Measurements from ENCODE around the gene TRIM62. TPM values are rescaled to one million over a fixed set of nuclear protein-coding genes. Genes with fewer than 3 reads are reported as not detected.

Gene TRIM62
- total and polyA plus RNA-seq, 11 donors, result 1.8 to 6.1 (median 3.3) TPM

DNA sequence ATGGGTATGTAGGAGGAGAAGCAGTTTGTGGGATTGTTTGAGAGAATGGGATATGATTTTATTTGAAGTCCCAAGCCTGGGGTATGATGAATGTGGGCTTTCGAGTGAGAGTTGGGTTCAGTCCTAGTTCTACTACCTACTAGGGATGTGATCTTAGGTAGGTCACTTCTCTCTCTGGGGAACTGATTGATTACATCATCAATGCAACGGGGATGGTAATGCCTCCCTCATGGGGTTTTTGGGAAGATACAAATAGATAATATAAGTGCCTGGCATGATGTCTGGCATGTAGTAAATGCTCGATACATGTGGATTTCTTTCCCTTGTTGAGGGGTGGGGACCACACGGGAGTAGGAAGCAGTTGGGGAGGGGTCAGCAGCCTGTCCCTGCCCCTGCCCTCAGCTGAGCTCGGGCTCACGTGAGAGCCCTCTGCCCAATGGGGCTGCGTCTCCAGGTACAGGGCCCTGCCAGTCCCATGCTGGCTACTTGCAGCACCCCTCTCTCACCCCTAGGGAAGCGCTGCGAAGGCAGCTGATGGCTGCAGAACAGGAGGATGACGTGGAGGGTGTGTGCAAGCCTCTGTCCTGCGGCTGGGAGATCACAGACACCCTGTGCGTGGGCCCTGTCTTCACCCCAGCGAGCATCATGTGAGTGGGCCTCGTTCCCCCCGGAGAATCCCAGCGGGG lies 62.2 kb downstream of the TRIM62 start:
- ATAC-seq, result peak in 1 of 4 donors; percentile 10
- Histone ChIP-seq H3K27me3 (no peaks in the 10 kb centered on the region), H3K27ac (no peak overlapping the region), H3K36me3 (peaks cover 0 to 2% (median 0%) of the 10 kb centered on the region in 9 donors), H3K4me1 (no peaks in the 10 kb centered on the region), H3K4me3 (no peak overlapping the region), H3K9me3 (no peaks in the 10 kb centered on the region)
- TF ChIP-seq, protein P1, sequence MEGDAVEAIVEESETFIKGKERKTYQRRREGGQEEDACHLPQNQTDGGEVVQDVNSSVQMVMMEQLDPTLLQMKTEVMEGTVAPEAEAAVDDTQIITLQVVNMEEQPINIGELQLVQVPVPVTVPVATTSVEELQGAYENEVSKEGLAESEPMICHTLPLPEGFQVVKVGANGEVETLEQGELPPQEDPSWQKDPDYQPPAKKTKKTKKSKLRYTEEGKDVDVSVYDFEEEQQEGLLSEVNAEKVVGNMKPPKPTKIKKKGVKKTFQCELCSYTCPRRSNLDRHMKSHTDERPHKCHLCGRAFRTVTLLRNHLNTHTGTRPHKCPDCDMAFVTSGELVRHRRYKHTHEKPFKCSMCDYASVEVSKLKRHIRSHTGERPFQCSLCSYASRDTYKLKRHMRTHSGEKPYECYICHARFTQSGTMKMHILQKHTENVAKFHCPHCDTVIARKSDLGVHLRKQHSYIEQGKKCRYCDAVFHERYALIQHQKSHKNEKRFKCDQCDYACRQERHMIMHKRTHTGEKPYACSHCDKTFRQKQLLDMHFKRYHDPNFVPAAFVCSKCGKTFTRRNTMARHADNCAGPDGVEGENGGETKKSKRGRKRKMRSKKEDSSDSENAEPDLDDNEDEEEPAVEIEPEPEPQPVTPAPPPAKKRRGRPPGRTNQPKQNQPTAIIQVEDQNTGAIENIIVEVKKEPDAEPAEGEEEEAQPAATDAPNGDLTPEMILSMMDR (IDR thresholded peaks at IDR 0.05), result no peak
- no peak for TF ChIP-seq POLR2A (IDR thresholded peaks at IDR 0.05)
- 61 to 71% (median 64%) methylated on average over 15 to 16 of the region's 16 CpGs for WGBS, 4 donors
- intact Hi-C loops (cut with DNase I), result loop anchor here in 4 of 10 donors (10.0 kb wide), 3 partner anchors 255 to 355 kb away; partner anchors contain the start of gene ZSCAN20 (in 2 of the 4)
- DNase-seq, result no peak

DNA sequence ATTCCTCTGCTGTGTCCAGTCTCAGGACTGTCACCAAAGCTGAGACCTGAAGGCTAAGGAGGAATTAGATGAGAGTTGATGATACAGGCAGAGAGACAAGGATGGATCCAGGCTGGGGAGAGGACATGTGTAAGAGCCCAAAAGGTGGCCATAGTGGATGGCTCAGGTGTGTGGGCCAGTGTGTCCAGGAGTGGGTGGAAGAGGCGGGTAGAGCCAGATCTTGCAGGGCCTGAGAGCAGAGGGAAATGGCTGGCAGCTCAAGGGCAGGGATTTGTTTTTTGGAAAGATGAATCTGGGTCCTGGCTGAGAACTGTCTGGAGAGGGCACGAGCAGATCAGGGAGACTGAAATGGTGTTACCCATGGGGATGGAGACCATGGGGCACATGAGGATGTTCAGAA lies 62.8 kb downstream of the TRIM62 start:
- Histone ChIP-seq H3K4me3 (no peak overlapping the region), H3K4me1 (no peaks in the 10 kb centered on the region), H3K27ac (no peak overlapping the region), H3K36me3 (no peaks in the 10 kb centered on the region), H3K9me3 (no peaks in the 10 kb centered on the region), H3K27me3 (no peaks in the 10 kb centered on the region)
- DNase-seq, result no peak
- WGBS, 4 donors, result 85 to 91% (median 88%) methylated on average over 2 of the region's 2 CpGs
- ATAC-seq, result peak in 1 of 4 donors; percentile 19
- TF ChIP-seq, protein P1 (IDR thresholded peaks at IDR 0.05), result no peak
- no peak for TF ChIP-seq POLR2A (IDR thresholded peaks at IDR 0.05)
- intact Hi-C loops (cut with DNase I), result loop anchor here in 1 of 10 donors (10.0 kb wide), 1 partner anchor 256 kb away; no protein-coding TSS in a partner anchor

DNA sequence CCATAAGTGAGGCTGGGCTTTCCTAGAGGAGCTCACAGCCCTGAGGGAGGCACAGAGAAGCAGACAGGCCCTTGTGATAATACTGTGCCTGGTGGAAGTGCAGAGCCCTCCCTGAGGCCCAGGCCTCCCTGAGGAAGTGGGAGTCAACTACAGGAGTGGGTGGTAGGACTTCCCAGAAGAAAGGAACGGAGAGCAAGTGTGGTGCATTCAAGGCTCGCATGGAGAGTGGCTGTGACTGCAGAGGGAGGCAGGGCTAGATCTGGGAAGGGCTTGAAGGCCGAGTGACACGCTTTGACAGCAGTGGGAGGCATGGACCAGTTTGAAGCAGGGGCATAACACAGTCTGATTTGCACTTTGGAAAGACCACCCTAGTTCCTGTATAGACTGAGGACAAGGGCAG lies 63.6 kb downstream of the TRIM62 start:
- TF ChIP-seq POLR2A (IDR thresholded peaks at IDR 0.05), result no peak
- TF ChIP-seq, protein P1 (IDR thresholded peaks at IDR 0.05), result no peak
- no peaks in the 10 kb centered on the region for H3K4me1 ChIP-seq
- ATAC-seq, result no peak
- DNase-seq, result no peak
- H3K27me3 ChIP-seq, result no peaks in the 10 kb centered on the region
- intact Hi-C loops (cut with DNase I), result loop anchor here in 1 of 10 donors (10.0 kb wide), 1 partner anchor 257 kb away; no protein-coding TSS in a partner anchor
- 66 to 74% (median 70%) methylated on average over 4 of the region's 4 CpGs for WGBS, 4 donors
- H3K4me3 ChIP-seq, result no peak overlapping the region
- H3K27ac ChIP-seq, result no peak overlapping the region
- no peaks in the 10 kb centered on the region for H3K36me3 ChIP-seq
- H3K9me3 ChIP-seq, result no peaks in the 10 kb centered on the region

DNA sequence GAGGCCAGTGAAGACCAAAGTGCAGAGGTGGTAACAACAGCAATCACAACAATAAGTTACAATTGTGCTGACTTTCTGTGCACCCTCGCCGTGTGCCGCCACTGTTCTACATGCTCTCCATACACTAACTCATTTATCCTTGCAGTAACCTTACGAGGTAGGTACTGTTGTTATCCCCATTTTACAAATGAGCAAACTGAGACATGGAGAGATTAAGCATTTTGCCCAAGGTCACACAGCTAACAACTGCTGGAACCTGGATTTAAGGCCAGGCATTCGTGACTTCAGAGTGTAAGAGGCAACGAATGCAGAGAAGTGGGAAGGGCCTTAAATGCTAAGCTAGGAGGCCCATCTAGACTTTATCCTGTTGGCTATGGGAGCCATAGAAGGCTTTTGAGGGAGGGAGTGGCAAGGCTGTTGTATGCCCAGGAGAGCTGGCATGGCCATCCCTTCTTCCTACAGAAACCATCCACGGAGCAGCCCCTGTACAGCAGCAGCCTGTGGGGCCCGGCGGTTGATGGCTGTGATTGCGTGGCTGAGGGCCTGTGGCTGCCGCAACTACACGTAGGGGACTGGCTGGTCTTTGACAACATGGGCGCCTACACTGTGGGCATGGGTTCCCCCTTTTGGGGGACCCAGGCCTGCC lies 64.3 kb downstream of the TRIM62 start:
- intact Hi-C loops (cut with DNase I), result loop anchor here in 1 of 10 donors (10.0 kb wide), 1 partner anchor 257 kb away; no protein-coding TSS in a partner anchor

More for the DNA sequence above, 64.3 kb downstream of the TRIM62 start:
- Histone ChIP-seq H3K36me3 (no peaks in the 10 kb centered on the region), H3K4me1 (no peaks in the 10 kb centered on the region), H3K27me3 (no peaks in the 10 kb centered on the region), H3K9me3 (no peaks in the 10 kb centered on the region), H3K27ac (no peak overlapping the region), H3K4me3 (no peak overlapping the region)
- 92 to 95% (median 93%) methylated on average over 12 to 13 of the region's 13 CpGs for WGBS, 4 donors
- TF ChIP-seq, protein P1 (IDR thresholded peaks at IDR 0.05), result no peak
- TF ChIP-seq POLR2A (IDR thresholded peaks at IDR 0.05), result no peak
- no peak for ATAC-seq
- no peak for DNase-seq

Measured in heart left ventricle (tissue), 16 donors.